ENCODE results near the gene ATP2A1. TPM values are rescaled to one million over a fixed set of nuclear protein-coding genes. Genes with fewer than 3 reads are reported as not detected.

Gene ATP2A1
- total and polyA plus RNA-seq, 2 of the 13 experiments (the other 11 are each of a cell fraction or from before 2014, with no cell fraction given), result 3.2 to 12.5 TPM

- TF ChIP-seq ZBTB33 (CRISPR knock-in tag; IDR thresholded peaks at IDR 0.05) (0 out of 2 replicates have a peak, but pooled peaks have one; percentile 45), MZF1 (CRISPR knock-in tag; IDR thresholded peaks at IDR 0.05; ENCODE audit: borderline replicate concordance) (peak; percentile 72; the same call in 1 of the 2 replicates), ZNF547 (CRISPR knock-in tag; IDR thresholded peaks at IDR 0.05) (peak; percentile 75), NR2F1 (CRISPR knock-in tag; IDR thresholded peaks at IDR 0.05) (peak in 1 of 2 experiments; percentile 42; a peak in 1 of 4 replicates), HOMEZ (CRISPR knock-in tag; IDR thresholded peaks at IDR 0.05; ENCODE audit: low read depth) (peak; percentile 57; the same call in 1 of the 2 replicates), ZBTB26 (CRISPR knock-in tag; IDR thresholded peaks at IDR 0.05; ENCODE audit: borderline replicate concordance) (no peak; the same call in 1 of the 2 replicates), ZNF740 (CRISPR knock-in tag; IDR thresholded peaks at IDR 0.05) (0 out of 2 replicates have a peak, but pooled peaks have one; percentile 20), ZFP62 (CRISPR knock-in tag; IDR thresholded peaks at IDR 0.05) (peak; percentile 82), ZNF343 (CRISPR knock-in tag; IDR thresholded peaks at IDR 0.05) (peak; percentile 97), ZSCAN21 (CRISPR knock-in tag; IDR thresholded peaks at IDR 0.05; ENCODE audit: borderline replicate concordance) (peak; percentile 90; the same call in 1 of the 2 replicates), ZNF207 (IDR thresholded peaks at IDR 0.05; ENCODE audit: borderline replicate concordance) (no peak), BCLAF1 (IDR thresholded peaks at IDR 0.05) (no peak), GLI4 (CRISPR knock-in tag; IDR thresholded peaks at IDR 0.05; ENCODE audit: borderline replicate concordance) (peak; percentile 74), TGIF2 (CRISPR knock-in tag; IDR thresholded peaks at IDR 0.05) (peak; percentile 94)
Measured at GRCh38 chr16:28846080-28846932, 32.0 kb upstream of the ATP2A1 start, which contains the start of gene TUFM (continued).

Data from HepG2 (cell line).